GM12878 (cell line): Measurements from ENCODE around the gene PPOX. TPM values are rescaled to one million over a fixed set of nuclear protein-coding genes. Genes with fewer than 3 reads are reported as not detected.

Source experiments
- BCL11A ChIP-seq: IDR thresholded peaks from 2 replicates; pipeline ENCODE4 v1.6.1; 2011; ENCODE audit warnings: low read depth, low read length
- BCL3 ChIP-seq: IDR thresholded peaks from 2 replicates; pipeline ENCODE4 v1.6.1; 2011; ENCODE audit warnings: borderline replicate concordance, low read depth, mild to moderate bottlenecking, moderate library complexity, low read length; ENCODE audit not compliant: insufficient read depth, poor library complexity, severe bottlenecking
- CBFB ChIP-seq: IDR thresholded peaks from 2 replicates; pipeline ENCODE4 v1.6.1; 2016; ENCODE audit warnings: antibody characterized with exemption, low read depth
- CHD1 ChIP-seq: IDR thresholded peaks from 2 replicates; pipeline ENCODE4 v1.6.1; 2012; ENCODE audit warnings: low read depth, low read length, improper control_type of control experiment
- EGR1 ChIP-seq, 2 experiments: IDR thresholded peaks; 1 replicate in 1 of 2; 2 replicates in 1 of 2; pipeline ENCODE4 v1.6.1; 2011 to 2012; ENCODE audit warnings: low read depth in 2 of 2, low read length in 2 of 2, borderline replicate concordance in 1 of 2, mild to moderate bottlenecking in 1 of 2, moderate library complexity in 1 of 2
- EP300 ChIP-seq, 2 experiments: fragments of 150-350 bp in 1 of 2; IDR thresholded peaks; 2 replicates each; pipeline ENCODE4 v1.6.1; 2011 to 2012; ENCODE audit warnings: low read depth in 2 of 2, low read length in 2 of 2, borderline replicate concordance in 1 of 2, improper control_type of control experiment in 1 of 2, inconsistent platforms in 1 of 2; ENCODE audit not compliant: control insufficient read depth in 1 of 2
- GATAD2B ChIP-seq: fragments of 450-650 bp; conservative IDR thresholded peaks from 2 replicates; pipeline ENCODE4 v1.6.1; 2017; ENCODE audit warnings: low read depth, mild to moderate bottlenecking, moderate library complexity
- IKZF2 ChIP-seq, 2 experiments: fragments of 450-650 bp; IDR thresholded peaks; 2 replicates each; pipeline ENCODE4 v1.6.1; 2017; ENCODE audit warnings: mild to moderate bottlenecking in 2 of 2, moderate library complexity in 2 of 2
- IRF4 ChIP-seq: IDR thresholded peaks from 2 replicates; pipeline ENCODE4 v1.6.1; 2011; ENCODE audit warnings: low read depth, low read length
- MEF2B ChIP-seq: fragments of 450-650 bp; IDR thresholded peaks from 2 replicates; pipeline ENCODE4 v1.6.1; 2018; ENCODE audit warnings: mild to moderate bottlenecking, moderate library complexity; ENCODE audit not compliant: partially characterized antibody, poor library complexity, severe bottlenecking
- MXI1 ChIP-seq: fragments of 150-350 bp; IDR thresholded peaks from 2 replicates; pipeline ENCODE4 v1.6.1; 2011; ENCODE audit warnings: low read depth, mild to moderate bottlenecking, inconsistent platforms, low read length, improper control_type of control experiment
- MYB ChIP-seq: fragments of 150-350 bp; IDR thresholded peaks from 2 replicates; pipeline ENCODE4 v1.6.1; 2014; ENCODE audit warnings: mild to moderate bottlenecking, low read depth, low read length, borderline replicate concordance
- NBN ChIP-seq: fragments of 450-650 bp; IDR thresholded peaks from 2 replicates; pipeline ENCODE4 v1.6.1; 2016
- PAX5 ChIP-seq: IDR thresholded peaks from 2 replicates; pipeline ENCODE4 v1.6.1; 2011; ENCODE audit warnings: low read depth, low read length, borderline replicate concordance
- PKNOX1 ChIP-seq: fragments of 450-650 bp; IDR thresholded peaks from 2 replicates; pipeline ENCODE4 v1.6.1; 2016; ENCODE audit warnings: mild to moderate bottlenecking
- PML ChIP-seq: IDR thresholded peaks from 2 replicates; pipeline ENCODE4 v1.6.1; 2012; ENCODE audit warnings: low read length, inconsistent platforms
- PRDM15 ChIP-seq: fragments of 450-650 bp; formaldehyde crosslinking; IDR thresholded peaks from 2 replicates; pipeline ENCODE4 v1.4.0; 2020; ENCODE audit warnings: mild to moderate bottlenecking, moderate library complexity
- SPI1 ChIP-seq: IDR thresholded peaks from 2 replicates; pipeline ENCODE4 v1.6.1; 2011; ENCODE audit warnings: low read depth, mild to moderate bottlenecking, low read length, moderate library complexity, borderline replicate concordance; ENCODE audit not compliant: insufficient read depth
- ZNF384 ChIP-seq: IDR thresholded peaks from 2 replicates; pipeline ENCODE4 v1.6.1; 2012; ENCODE audit warnings: low read depth, mild to moderate bottlenecking, low read length, improper control_type of control experiment, borderline replicate concordance
- ZSCAN29 ChIP-seq: fragments of 450-650 bp; IDR thresholded peaks from 2 replicates; pipeline ENCODE4 v1.6.1; 2017; ENCODE audit warnings: mild to moderate bottlenecking, moderate library complexity
- polyA plus RNA-seq, 11 experiments: library from polyadenylated mRNA; depleted of rRNA in 4 of 11; unstranded in 6 of 11; stranded (reverse) in 5 of 11; fragments of >200 nt; fragmentation: Nextera tagmentation in 4 of 11; fragmentation: Illumina TruSeq in 1 of 11; extraction: Ambion mirVana in 4 of 11; extraction: Trizol in 1 of 11; gene quantifications; 1 replicate in 1 of 11; 2 replicates in 10 of 11; pipeline versions ENCODE4 v1.2.1 to v1.2.3, GENCODE V29; 2011 to 2016; ENCODE audit warnings: inconsistent platforms in 2 of 11, missing spikeins in 2 of 11, low read depth in 1 of 11
- total RNA-seq, 4 experiments: library from RNA; depleted of rRNA in 3 of 4; stranded (reverse); fragments of >200 nt in 3 of 4; fragmentation: Illumina TruSeq in 1 of 4; extraction: Trizol in 1 of 4; gene quantifications; 2 replicates each; pipeline versions ENCODE4 v1.2.1 to v1.2.3, GENCODE V29; 2013 to 2021

The PPOX gene
- total and polyA plus RNA-seq, 10 of the 15 experiments (the other 5 are each of a cell fraction or from before 2014, with no cell fraction given), result 8.9 to 31.5 (median 20.3) TPM

- 0 out of 2 replicates have a peak, but pooled peaks have one; percentile 52 for TF ChIP-seq IRF4
- peak; percentile 90 for TF ChIP-seq PAX5
- TF ChIP-seq MEF2B, result peak; percentile 88
- peak; percentile 78; the same call in 1 of the 2 replicates for TF ChIP-seq CBFB
- 0 out of 2 replicates have a peak, but pooled peaks have one; percentile 65 for TF ChIP-seq NBN
- TF ChIP-seq PRDM15 (CRISPR knock-in tag), result no peak
- TF ChIP-seq IKZF2 (IDR thresholded peaks at IDR 0.05), result peak; percentile 86 to 91
- no peak for TF ChIP-seq ZSCAN29
- TF ChIP-seq CHD1, result no peak
- TF ChIP-seq GATAD2B, result 0 out of 2 replicates have a peak, but pooled peaks have one; percentile 28
- TF ChIP-seq PKNOX1, result no peak; the same call in 1 of the 2 replicates
- peak; percentile 2 for TF ChIP-seq BCL3
- peak in 1 of 2 experiments; percentile 16; a peak in 1 of 3 replicates for TF ChIP-seq EGR1 (IDR thresholded peaks at IDR 0.05; ENCODE audit: borderline replicate concordance in 1 of 2, low read depth in 2 of 2, low read length in 2 of 2)
- peak; percentile 46; the same call in 1 of the 2 replicates for TF ChIP-seq BCL11A
- TF ChIP-seq PML, result no peak
- TF ChIP-seq ZNF384, result peak; percentile 85
- no peak for TF ChIP-seq MYB
- 0 out of 2 replicates have a peak, but pooled peaks have one; percentile 14 for TF ChIP-seq SPI1
- 0 out of 2 replicates have a peak, but pooled peaks have one; percentile 22 for TF ChIP-seq MXI1
- TF ChIP-seq EP300 (IDR thresholded peaks at IDR 0.05; ENCODE audit: borderline replicate concordance in 1 of 2, control insufficient read depth in 1 of 2, low read depth in 2 of 2, low read length in 2 of 2), result peak; percentile 11 to 73; a peak in 1 of 4 replicates
Measured at GRCh38 chr1:161216945-161217712, 50.9 kb downstream of the PPOX start (continued).
